Muscle layer of colon (tissue), 2 donors: ENCODE results near the gene FAM20B.

ENCODE experiments used
- H3K27ac ChIP-seq: one replicate; pipeline ENCODE4 v1.7.0; 2013; ENCODE audit warnings: low read depth, mild to moderate bottlenecking, low read length, moderate library complexity
- H3K27me3 ChIP-seq, 2 donors: one replicate each; pipeline ENCODE4 v1.7.0; 2013; ENCODE audit warnings: low read length in 2 of 2, mild to moderate bottlenecking in 2 of 2; ENCODE audit not compliant: insufficient read depth in 2 of 2, control insufficient read depth in 1 of 2
- H3K36me3 ChIP-seq: one replicate; pipeline ENCODE4 v1.7.0; 2013; ENCODE audit warnings: mild to moderate bottlenecking, low read length; ENCODE audit not compliant: insufficient read depth
- H3K4me1 ChIP-seq: one replicate; pipeline ENCODE4 v1.7.0; 2013; ENCODE audit warnings: mild to moderate bottlenecking, low read length; ENCODE audit not compliant: insufficient read depth
- H3K4me3 ChIP-seq, 2 donors: one replicate each; pipeline ENCODE4 v1.7.0; 2013; ENCODE audit warnings: low read length in 2 of 2, low read depth in 1 of 2, mild to moderate bottlenecking in 1 of 2, moderate library complexity in 1 of 2
- H3K9ac ChIP-seq: one replicate; pipeline ENCODE4 v1.7.0; 2013; ENCODE audit warnings: low read length
- H3K9me3 ChIP-seq: one replicate; pipeline ENCODE4 v1.7.0; 2013; ENCODE audit warnings: mild to moderate bottlenecking, low read length
- donor health status: abdominal sarcoma.
- donor health status: Adenocarcinoma of cecum.

FAM20B gene

GRCh38 chr1:179083533-179083932 lies 57.8 kb downstream of the FAM20B start:
- no peak overlapping the region for H3K4me3 ChIP-seq

GRCh38 chr1:179087665-179088064 lies 62.0 kb downstream of the FAM20B start:
- no peak overlapping the region for H3K4me3 ChIP-seq
- peaks cover 10% of the 10 kb centered on the region for H3K4me1 ChIP-seq
- no peak overlapping the region for H3K9ac ChIP-seq
- no peaks in the 10 kb centered on the region for H3K27me3 ChIP-seq
- H3K36me3 ChIP-seq = peaks cover 55% of the 10 kb centered on the region
- no peak overlapping the region for H3K27ac ChIP-seq
- no peaks in the 10 kb centered on the region for H3K9me3 ChIP-seq

More at GRCh38 chr1:179083533-179083932, 57.8 kb downstream of the FAM20B start:
- Histone ChIP-seq H3K9ac (no peak overlapping the region), H3K27me3 (no peaks in the 10 kb centered on the region), H3K4me1 (peaks cover 17% of the 10 kb centered on the region), H3K9me3 (no peaks in the 10 kb centered on the region), H3K27ac (no peak overlapping the region), H3K36me3 (peaks cover 32% of the 10 kb centered on the region)

- H3K36me3 ChIP-seq = peaks cover 64% of the 10 kb centered on the region
- H3K4me1 ChIP-seq = no peaks in the 10 kb centered on the region
Observed at GRCh38 chr1:179089827-179090482, 64.3 kb downstream of the FAM20B start.

GRCh38 chr1:179090522-179090921 lies 64.8 kb downstream of the FAM20B start:
- H3K9me3 ChIP-seq = no peaks in the 10 kb centered on the region
- H3K27me3 ChIP-seq = no peaks in the 10 kb centered on the region
- H3K9ac ChIP-seq = no peak overlapping the region
- H3K27ac ChIP-seq = no peak overlapping the region
- H3K4me3 ChIP-seq = no peak overlapping the region
- H3K4me1 ChIP-seq = no peaks in the 10 kb centered on the region
- H3K36me3 ChIP-seq = peaks cover 65% of the 10 kb centered on the region

More at GRCh38 chr1:179089827-179090482, 64.3 kb downstream of the FAM20B start:
- no peak overlapping the region for H3K27ac ChIP-seq
- no peaks in the 10 kb centered on the region for H3K9me3 ChIP-seq
- no peak overlapping the region for H3K4me3 ChIP-seq
- no peaks in the 10 kb centered on the region for H3K27me3 ChIP-seq
- no peak overlapping the region for H3K9ac ChIP-seq

GRCh38 chr1:179090923-179091322 lies 65.2 kb downstream of the FAM20B start:
- no peak overlapping the region for H3K4me3 ChIP-seq
- no peaks in the 10 kb centered on the region for H3K4me1 ChIP-seq
- peaks cover 62% of the 10 kb centered on the region for H3K36me3 ChIP-seq
- no peak overlapping the region for H3K27ac ChIP-seq
- H3K9me3 ChIP-seq = no peaks in the 10 kb centered on the region
- H3K9ac ChIP-seq = no peak overlapping the region
- H3K27me3 ChIP-seq = no peaks in the 10 kb centered on the region

GRCh38 chr1:179091691-179092165 lies 66.0 kb downstream of the FAM20B start:
- Histone ChIP-seq H3K4me3 (no peak overlapping the region), H3K27ac (no peak overlapping the region), H3K9me3 (no peaks in the 10 kb centered on the region), H3K4me1 (no peaks in the 10 kb centered on the region), H3K27me3 (no peaks in the 10 kb centered on the region), H3K9ac (no peak overlapping the region), H3K36me3 (peaks cover 59% of the 10 kb centered on the region)

GRCh38 chr1:179092896-179093461 lies 67.3 kb downstream of the FAM20B start:
- Histone ChIP-seq H3K4me1 (no peaks in the 10 kb centered on the region), H3K27ac (no peak overlapping the region), H3K4me3 (no peak overlapping the region), H3K9ac (no peak overlapping the region), H3K27me3 (no peaks in the 10 kb centered on the region), H3K36me3 (peaks cover 57% of the 10 kb centered on the region), H3K9me3 (no peaks in the 10 kb centered on the region)

- Histone ChIP-seq H3K27ac (no peak overlapping the region), H3K4me3 (no peak overlapping the region), H3K36me3 (peaks cover 39% of the 10 kb centered on the region), H3K9me3 (no peaks in the 10 kb centered on the region), H3K9ac (no peak overlapping the region), H3K4me1 (no peaks in the 10 kb centered on the region), H3K27me3 (no peaks in the 10 kb centered on the region)
Observed at GRCh38 chr1:179094818-179095217, 69.1 kb downstream of the FAM20B start.

GRCh38 chr1:179095377-179095776 lies 69.7 kb downstream of the FAM20B start:
- H3K27me3 ChIP-seq = no peaks in the 10 kb centered on the region
- H3K27ac ChIP-seq = no peak overlapping the region
- H3K4me1 ChIP-seq = no peaks in the 10 kb centered on the region
- peaks cover 37% of the 10 kb centered on the region for H3K36me3 ChIP-seq
- H3K9ac ChIP-seq = no peak overlapping the region
- H3K4me3 ChIP-seq = no peak overlapping the region
- no peaks in the 10 kb centered on the region for H3K9me3 ChIP-seq

- Histone ChIP-seq H3K9me3 (no peaks in the 10 kb centered on the region), H3K27me3 (no peaks in the 10 kb centered on the region), H3K36me3 (peaks cover 36% of the 10 kb centered on the region), H3K27ac (no peak overlapping the region), H3K4me3 (no peak overlapping the region), H3K9ac (no peak overlapping the region), H3K4me1 (no peaks in the 10 kb centered on the region)
Observed at GRCh38 chr1:179095924-179096323, 70.2 kb downstream of the FAM20B start.

- Histone ChIP-seq H3K4me3 (no peak overlapping the region), H3K4me1 (no peaks in the 10 kb centered on the region), H3K27ac (no peak overlapping the region), H3K27me3 (no peaks in the 10 kb centered on the region), H3K9me3 (no peaks in the 10 kb centered on the region), H3K36me3 (peaks cover 12% of the 10 kb centered on the region), H3K9ac (no peak overlapping the region)
Observed at GRCh38 chr1:179099891-179100290, 74.2 kb downstream of the FAM20B start.

GRCh38 chr1:179101566-179101965 lies 75.9 kb downstream of the FAM20B start:
- H3K9me3 ChIP-seq = no peaks in the 10 kb centered on the region
- no peaks in the 10 kb centered on the region for H3K27me3 ChIP-seq
- peaks cover 4% of the 10 kb centered on the region for H3K36me3 ChIP-seq
- H3K27ac ChIP-seq = no peak overlapping the region
- H3K4me1 ChIP-seq = no peaks in the 10 kb centered on the region
- H3K4me3 ChIP-seq = no peak overlapping the region
- no peak overlapping the region for H3K9ac ChIP-seq
